Measurements from ENCODE around the gene EXOC6B. TPM values are rescaled to one million over a fixed set of nuclear protein-coding genes. Genes with fewer than 3 reads are reported as not detected.

EXOC6B gene
- total RNA-seq, 1 experiment from 2014 or later, result 40.1 TPM

DNA sequence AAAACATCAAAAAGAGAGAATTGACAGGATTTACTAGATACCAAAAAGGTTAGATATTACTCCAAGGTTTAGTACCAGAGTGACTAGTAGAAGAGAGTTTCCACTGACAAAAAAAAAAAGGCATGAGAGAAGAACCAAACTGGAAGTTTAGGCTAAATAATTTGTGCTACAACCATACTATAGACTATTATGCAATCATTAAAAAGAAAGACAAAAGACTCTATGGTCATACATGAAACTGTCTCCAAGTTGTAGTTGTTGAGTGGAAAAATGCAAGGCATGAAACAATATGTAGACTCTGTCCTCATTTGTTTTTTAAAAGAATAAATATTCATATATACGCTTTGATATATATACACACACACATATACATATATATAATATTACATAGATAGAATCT is 1.7 kb upstream of the EXOC6B start:
- Histone ChIP-seq H3K27ac (ENCODE audit: insufficient read length, low read depth, low read length) (no peak overlapping the region), H3K4ac (ENCODE audit: low read depth, low read length) (no peak overlapping the region), H3K79me2 (ENCODE audit: insufficient read depth, low read length) (no peaks in the 10 kb centered on the region; the same call in 1 of the 2 replicates), H3K56ac (ENCODE audit: insufficient read length, low read depth, low read length) (no peak overlapping the region), H2AK5ac (ENCODE audit: insufficient read length, low read length) (no peak overlapping the region), H3K14ac (ENCODE audit: insufficient read depth, low read length) (no peak overlapping the region), H3T11ph (ENCODE audit: low read length) (no peak overlapping the region), H2BK120ac (ENCODE audit: low read depth, low read length, poor library complexity, severe bottlenecking) (no peak overlapping the region), H3K4me1 (ENCODE audit: insufficient read depth, low read length) (no peaks in the 10 kb centered on the region; the same call in 1 of the 2 replicates), H3K27me3 (ENCODE audit: insufficient read depth, low read length) (no peaks in the 10 kb centered on the region), H4K91ac (ENCODE audit: insufficient read length, low read depth, low read length) (no peak overlapping the region), H4K8ac (replicated peaks; ENCODE audit: insufficient read length, low read depth, low read length) (no peak overlapping the region), H4K20me1 (ENCODE audit: control insufficient read depth, insufficient read depth, insufficient read length) (no peaks in the 10 kb centered on the region), H4K5ac (ENCODE audit: insufficient read length, low read depth, low read length) (no peak overlapping the region), H3K9me3 (ENCODE audit: control insufficient read depth, low read depth, low read length) (no peaks in the 10 kb centered on the region), H2AFZ (ENCODE audit: low read length) (no peak overlapping the region), H3K79me1 (ENCODE audit: insufficient read depth, low read depth, low read length, poor library complexity, severe bottlenecking) (no peaks in the 10 kb centered on the region), H2BK15ac (ENCODE audit: low read depth, low read length) (no peak overlapping the region), H3K18ac (ENCODE audit: insufficient read length, low read depth, low read length) (no peak overlapping the region), H3K23me2 (ENCODE audit: insufficient read length, low read depth, low read length, poor library complexity, severe bottlenecking) (peaks cover 6% of the 10 kb centered on the region), H2BK12ac (ENCODE audit: insufficient read length, low read depth, low read length) (no peak overlapping the region), H3K23ac (ENCODE audit: insufficient read length, low read depth, low read length) (no peak overlapping the region), H3K9ac (ENCODE audit: extremely low read depth, insufficient read length, low read length) (no peak overlapping the region), H3K4me2 (ENCODE audit: insufficient read depth, insufficient read length, low read length) (no peak overlapping the region), H2BK20ac (ENCODE audit: low read depth, low read length, poor library complexity, severe bottlenecking) (no peak overlapping the region), H2BK5ac (ENCODE audit: insufficient read length, low read length) (no peak overlapping the region)
- TF ChIP-seq, protein P1, sequence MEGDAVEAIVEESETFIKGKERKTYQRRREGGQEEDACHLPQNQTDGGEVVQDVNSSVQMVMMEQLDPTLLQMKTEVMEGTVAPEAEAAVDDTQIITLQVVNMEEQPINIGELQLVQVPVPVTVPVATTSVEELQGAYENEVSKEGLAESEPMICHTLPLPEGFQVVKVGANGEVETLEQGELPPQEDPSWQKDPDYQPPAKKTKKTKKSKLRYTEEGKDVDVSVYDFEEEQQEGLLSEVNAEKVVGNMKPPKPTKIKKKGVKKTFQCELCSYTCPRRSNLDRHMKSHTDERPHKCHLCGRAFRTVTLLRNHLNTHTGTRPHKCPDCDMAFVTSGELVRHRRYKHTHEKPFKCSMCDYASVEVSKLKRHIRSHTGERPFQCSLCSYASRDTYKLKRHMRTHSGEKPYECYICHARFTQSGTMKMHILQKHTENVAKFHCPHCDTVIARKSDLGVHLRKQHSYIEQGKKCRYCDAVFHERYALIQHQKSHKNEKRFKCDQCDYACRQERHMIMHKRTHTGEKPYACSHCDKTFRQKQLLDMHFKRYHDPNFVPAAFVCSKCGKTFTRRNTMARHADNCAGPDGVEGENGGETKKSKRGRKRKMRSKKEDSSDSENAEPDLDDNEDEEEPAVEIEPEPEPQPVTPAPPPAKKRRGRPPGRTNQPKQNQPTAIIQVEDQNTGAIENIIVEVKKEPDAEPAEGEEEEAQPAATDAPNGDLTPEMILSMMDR (conservative IDR thresholded peaks at IDR 0.05), result no peak
- Mint-ChIP-seq H3K4me1 (peaks cover 23 to 25% of the 10 kb centered on the region in 2 experiments), H3K36me3 (ENCODE audit: insufficient read depth in 1 of 3, low read depth in 3 of 3) (no peaks in the 10 kb centered on the region; a peak in 1 of 7 replicates), H3K27me3 (ENCODE audit: low read depth) (no peaks in the 10 kb centered on the region), H3K27ac (no peak overlapping the region), H3K9me3 (no peaks in the 10 kb centered on the region), H3K4me3 (no peak overlapping the region)
- no peak for DNase-seq
- WGBS (ENCODE audit: extremely low coverage, insufficient read length, low lambda C conversion rate), result no CpG with 5 or more reads among the region's 1 CpG
